DOHH2 (cell line): ENCODE results near the gene APBA3.

ENCODE experiments used
- H3F3A ChIP-seq: fragments of 200-600 bp; sonication (generic), shearing (Covaris generic); 2 replicates; pipeline ENCODE4 v1.6.0; 2016; ENCODE audit warnings: antibody characterized with exemption, mild to moderate bottlenecking; ENCODE audit not compliant: control insufficient read depth, insufficient read depth
- H3K27ac ChIP-seq: fragments of 200-600 bp; sonication (generic); 2 replicates; pipeline ENCODE4 v1.5.1; 2014; ENCODE audit warnings: low read depth, mild to moderate bottlenecking, low read length, moderate library complexity
- H3K27me3 ChIP-seq: fragments of 200-600 bp; sonication (generic); 2 replicates; pipeline ENCODE4 v1.6.1; 2014; ENCODE audit warnings: mild to moderate bottlenecking, low read length, mixed read lengths; ENCODE audit not compliant: control insufficient read depth
- H3K36me3 ChIP-seq: fragments of 200-600 bp; sonication (generic); 2 replicates; pipeline ENCODE4 v1.6.1; 2014; ENCODE audit warnings: mild to moderate bottlenecking, low read length, moderate library complexity, mixed read lengths; ENCODE audit not compliant: control insufficient read depth
- H3K4me1 ChIP-seq: fragments of 200-600 bp; sonication (generic); 2 replicates; pipeline ENCODE4 v1.6.1; 2014; ENCODE audit warnings: mild to moderate bottlenecking, low read length, mixed read lengths; ENCODE audit not compliant: control insufficient read depth
- H3K4me2 ChIP-seq: fragments of 200-600 bp; sonication (generic); 2 replicates; pipeline ENCODE4 v1.6.0; 2014; ENCODE audit warnings: mild to moderate bottlenecking, low read length, moderate library complexity
- H3K4me3 ChIP-seq: fragments of 200-600 bp; sonication (generic); 2 replicates; pipeline ENCODE4 v1.5.1; 2014; ENCODE audit warnings: mild to moderate bottlenecking, low read length, mixed read lengths
- H3K79me2 ChIP-seq: fragments of 200-600 bp; sonication (generic); 2 replicates; pipeline ENCODE4 v1.6.1; 2014; ENCODE audit warnings: mild to moderate bottlenecking, low read length, mixed read lengths; ENCODE audit not compliant: control insufficient read depth
- H3K9me2 ChIP-seq: fragments of 200-600 bp; sonication (generic); replicated peaks from 2 replicates; pipeline ENCODE4 v1.6.1; 2014; ENCODE audit warnings: mild to moderate bottlenecking, low read length, mixed read lengths; ENCODE audit not compliant: control insufficient read depth
- H3K9me3 ChIP-seq: fragments of 200-600 bp; sonication (generic); 2 replicates; pipeline ENCODE4 v1.6.1; 2014; ENCODE audit warnings: antibody characterized with exemption, low read length, mixed read lengths; ENCODE audit not compliant: control insufficient read depth, insufficient read depth
- H4K20me1 ChIP-seq: fragments of 200-600 bp; sonication (generic); 2 replicates; pipeline ENCODE4 v1.6.0; 2014; ENCODE audit warnings: low read depth, mild to moderate bottlenecking, antibody characterized with exemption, low read length, moderate library complexity; ENCODE audit not compliant: control insufficient read depth, insufficient read depth
- EZH2phosphoT487 ChIP-seq: fragments of 200-600 bp; sonication (generic); IDR thresholded peaks from 2 replicates; pipeline ENCODE4 v1.6.1; 2017; ENCODE audit warnings: borderline replicate concordance, mild to moderate bottlenecking, antibody characterized with exemption, low read length, moderate library complexity, mixed read lengths
- TF ChIP-seq, protein P1 (sequence below): fragments of 200-600 bp; sonication (generic); IDR thresholded peaks from one replicate; pipeline ENCODE4 v1.5.1; 2014; ENCODE audit warnings: antibody characterized with exemption, mild to moderate bottlenecking, low read depth, low read length; ENCODE audit not compliant: poor library complexity, severe bottlenecking

APBA3 gene

DNA sequence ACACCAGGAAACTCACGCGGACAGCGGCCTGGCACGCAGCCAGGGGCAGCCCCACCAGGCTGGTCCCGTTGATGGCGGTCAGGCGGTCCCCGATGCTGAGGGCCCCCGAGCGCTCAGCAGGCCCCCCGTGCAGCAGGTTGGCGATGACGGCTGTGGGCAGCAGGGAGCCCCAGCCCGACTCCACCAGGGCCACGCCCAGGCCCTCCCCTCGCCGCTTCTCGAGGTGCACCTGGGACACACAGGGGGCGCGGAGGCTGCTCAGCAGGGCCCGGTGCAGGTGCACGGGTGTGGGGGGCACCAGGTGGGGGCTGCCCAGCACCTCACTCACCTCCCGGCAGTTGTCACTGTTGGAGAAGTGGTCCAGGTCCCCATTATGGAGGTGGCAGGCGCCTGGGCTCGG is 9.0 kb downstream of the APBA3 start:
- no peaks in the 10 kb centered on the region for H3K79me2 ChIP-seq
- H3K36me3 ChIP-seq, result 0 out of 2 replicates have a peak, but pooled peaks cover 2% of the 10 kb centered on the region
- H3K9me3 ChIP-seq, result no peaks in the 10 kb centered on the region
- no peak overlapping the region for H3K27ac ChIP-seq
- H4K20me1 ChIP-seq, result no peaks in the 10 kb centered on the region
- H3K4me3 ChIP-seq, result no peak overlapping the region
- no peak overlapping the region for H3K4me2 ChIP-seq
- H3K9me2 ChIP-seq, result no peaks in the 10 kb centered on the region
- no peak for TF ChIP-seq EZH2phosphoT487
- TF ChIP-seq, protein P1, sequence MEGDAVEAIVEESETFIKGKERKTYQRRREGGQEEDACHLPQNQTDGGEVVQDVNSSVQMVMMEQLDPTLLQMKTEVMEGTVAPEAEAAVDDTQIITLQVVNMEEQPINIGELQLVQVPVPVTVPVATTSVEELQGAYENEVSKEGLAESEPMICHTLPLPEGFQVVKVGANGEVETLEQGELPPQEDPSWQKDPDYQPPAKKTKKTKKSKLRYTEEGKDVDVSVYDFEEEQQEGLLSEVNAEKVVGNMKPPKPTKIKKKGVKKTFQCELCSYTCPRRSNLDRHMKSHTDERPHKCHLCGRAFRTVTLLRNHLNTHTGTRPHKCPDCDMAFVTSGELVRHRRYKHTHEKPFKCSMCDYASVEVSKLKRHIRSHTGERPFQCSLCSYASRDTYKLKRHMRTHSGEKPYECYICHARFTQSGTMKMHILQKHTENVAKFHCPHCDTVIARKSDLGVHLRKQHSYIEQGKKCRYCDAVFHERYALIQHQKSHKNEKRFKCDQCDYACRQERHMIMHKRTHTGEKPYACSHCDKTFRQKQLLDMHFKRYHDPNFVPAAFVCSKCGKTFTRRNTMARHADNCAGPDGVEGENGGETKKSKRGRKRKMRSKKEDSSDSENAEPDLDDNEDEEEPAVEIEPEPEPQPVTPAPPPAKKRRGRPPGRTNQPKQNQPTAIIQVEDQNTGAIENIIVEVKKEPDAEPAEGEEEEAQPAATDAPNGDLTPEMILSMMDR, result no peak
- H3F3A ChIP-seq, result no peaks in the 10 kb centered on the region
- H3K4me1 ChIP-seq, result no peaks in the 10 kb centered on the region
- no peaks in the 10 kb centered on the region for H3K27me3 ChIP-seq

DNA sequence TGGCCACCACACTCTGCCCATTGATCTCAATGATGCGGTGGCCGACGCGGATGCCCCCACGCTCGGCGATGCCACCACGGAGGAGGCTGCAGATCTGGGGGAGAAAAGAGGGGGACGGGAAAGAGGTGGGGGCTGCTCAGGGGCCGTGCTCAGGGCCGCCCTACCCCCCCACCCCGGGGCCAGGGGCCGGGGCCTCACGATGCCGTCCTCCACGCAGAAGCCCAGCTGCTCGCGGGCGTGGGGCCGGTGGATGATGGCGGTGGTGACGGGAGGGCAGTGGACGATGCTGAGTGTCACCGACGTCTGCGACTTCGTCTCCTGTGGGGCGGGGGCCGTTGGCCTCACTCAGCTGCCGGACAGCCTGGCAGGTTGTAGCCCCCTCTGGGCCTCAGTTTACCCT is 10.3 kb downstream of the APBA3 start:
- Histone ChIP-seq H3K27me3 (no peaks in the 10 kb centered on the region), H3K79me2 (no peaks in the 10 kb centered on the region), H3K4me1 (no peaks in the 10 kb centered on the region), H3K9me3 (no peaks in the 10 kb centered on the region), H3F3A (no peaks in the 10 kb centered on the region), H3K4me3 (no peak overlapping the region), H3K27ac (no peak overlapping the region), H3K36me3 (no peaks in the 10 kb centered on the region), H3K9me2 (no peaks in the 10 kb centered on the region), H3K4me2 (no peak overlapping the region), H4K20me1 (no peaks in the 10 kb centered on the region)
- TF ChIP-seq EZH2phosphoT487, result no peak
- TF ChIP-seq, protein P1, result no peak

DNA sequence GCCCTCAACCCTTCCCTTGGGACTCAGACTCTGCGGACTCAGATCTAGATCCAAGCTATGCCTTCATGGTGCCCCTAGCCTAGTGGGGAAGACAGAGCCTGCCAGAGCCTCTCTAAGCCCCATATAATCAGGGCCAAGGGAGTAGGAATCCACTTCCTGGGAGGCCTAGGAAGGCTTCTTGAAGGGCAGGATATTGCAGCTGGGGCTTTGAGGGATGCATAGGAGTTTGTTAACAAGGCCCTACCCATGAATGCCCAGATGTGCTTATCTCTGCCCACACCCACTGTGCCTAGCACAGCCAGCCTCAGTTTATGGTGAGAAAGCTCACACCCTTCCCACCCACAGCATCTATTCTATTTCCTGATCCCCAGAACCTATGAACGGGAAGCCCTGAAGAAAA is 11.3 kb downstream of the APBA3 start:
- Histone ChIP-seq H3K9me2 (no peaks in the 10 kb centered on the region), H3F3A (no peaks in the 10 kb centered on the region), H3K9me3 (no peaks in the 10 kb centered on the region), H4K20me1 (no peaks in the 10 kb centered on the region), H3K4me1 (no peaks in the 10 kb centered on the region), H3K36me3 (no peaks in the 10 kb centered on the region), H3K4me2 (no peak overlapping the region), H3K79me2 (no peaks in the 10 kb centered on the region), H3K4me3 (no peak overlapping the region), H3K27ac (no peak overlapping the region), H3K27me3 (no peaks in the 10 kb centered on the region)
- TF ChIP-seq, protein P1, result no peak
- no peak for TF ChIP-seq EZH2phosphoT487

DNA sequence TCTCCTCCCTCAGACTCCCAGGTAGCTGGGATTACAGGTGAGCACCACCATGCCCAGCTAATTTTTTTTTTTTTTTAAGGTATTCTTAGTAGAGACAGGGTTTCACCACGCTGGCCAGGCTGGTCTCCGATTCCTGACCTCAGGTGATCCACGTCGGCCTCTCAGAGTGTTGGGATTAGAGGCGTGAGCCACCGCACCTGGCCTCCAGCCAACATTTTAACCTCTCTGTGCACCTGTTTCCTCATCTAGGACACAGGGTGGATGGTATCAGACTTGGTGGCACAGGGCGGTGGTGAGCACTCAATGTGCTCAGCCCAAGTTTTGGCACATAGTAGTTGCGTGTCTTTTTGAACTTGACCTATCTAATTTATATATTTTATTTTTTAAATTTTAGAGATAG is 12.5 kb downstream of the APBA3 start:
- peaks cover under 1% of the 10 kb centered on the region; the same call in 1 of the 2 replicates for H3K4me1 ChIP-seq
- no peak overlapping the region for H3K4me3 ChIP-seq
- no peak overlapping the region for H3K4me2 ChIP-seq
- H3K36me3 ChIP-seq, result no peaks in the 10 kb centered on the region
- H3F3A ChIP-seq, result no peaks in the 10 kb centered on the region
- TF ChIP-seq, protein P1, result no peak
- TF ChIP-seq EZH2phosphoT487, result no peak
- H3K27me3 ChIP-seq, result no peaks in the 10 kb centered on the region
- no peaks in the 10 kb centered on the region for H3K9me3 ChIP-seq
- H3K9me2 ChIP-seq, result no peaks in the 10 kb centered on the region
- no peaks in the 10 kb centered on the region for H4K20me1 ChIP-seq
- no peak overlapping the region for H3K27ac ChIP-seq
- no peaks in the 10 kb centered on the region for H3K79me2 ChIP-seq
